Measurements from ENCODE around the gene SH3D19.

DNA sequence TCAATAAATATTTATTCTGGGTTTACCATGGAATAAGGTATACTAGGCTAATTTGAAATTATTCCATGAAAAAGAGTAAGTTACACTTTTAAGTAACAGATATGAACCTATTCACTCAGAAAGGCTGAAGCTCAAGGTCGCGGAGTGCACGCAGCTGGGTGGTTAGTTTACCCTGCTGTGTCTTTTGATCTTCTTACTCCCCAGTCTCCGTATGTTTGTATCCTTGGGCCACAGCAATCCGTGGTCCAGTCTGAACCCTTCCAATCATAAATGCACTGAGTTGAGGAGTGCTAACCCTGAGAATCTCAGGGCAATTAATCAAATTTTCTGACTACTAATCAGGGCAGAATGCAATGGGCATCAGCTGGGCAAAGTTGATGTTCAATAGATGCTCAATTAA lies 192.1 kb downstream of the SH3D19 start:
- TF ChIP-seq, protein P1, sequence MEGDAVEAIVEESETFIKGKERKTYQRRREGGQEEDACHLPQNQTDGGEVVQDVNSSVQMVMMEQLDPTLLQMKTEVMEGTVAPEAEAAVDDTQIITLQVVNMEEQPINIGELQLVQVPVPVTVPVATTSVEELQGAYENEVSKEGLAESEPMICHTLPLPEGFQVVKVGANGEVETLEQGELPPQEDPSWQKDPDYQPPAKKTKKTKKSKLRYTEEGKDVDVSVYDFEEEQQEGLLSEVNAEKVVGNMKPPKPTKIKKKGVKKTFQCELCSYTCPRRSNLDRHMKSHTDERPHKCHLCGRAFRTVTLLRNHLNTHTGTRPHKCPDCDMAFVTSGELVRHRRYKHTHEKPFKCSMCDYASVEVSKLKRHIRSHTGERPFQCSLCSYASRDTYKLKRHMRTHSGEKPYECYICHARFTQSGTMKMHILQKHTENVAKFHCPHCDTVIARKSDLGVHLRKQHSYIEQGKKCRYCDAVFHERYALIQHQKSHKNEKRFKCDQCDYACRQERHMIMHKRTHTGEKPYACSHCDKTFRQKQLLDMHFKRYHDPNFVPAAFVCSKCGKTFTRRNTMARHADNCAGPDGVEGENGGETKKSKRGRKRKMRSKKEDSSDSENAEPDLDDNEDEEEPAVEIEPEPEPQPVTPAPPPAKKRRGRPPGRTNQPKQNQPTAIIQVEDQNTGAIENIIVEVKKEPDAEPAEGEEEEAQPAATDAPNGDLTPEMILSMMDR (IDR thresholded peaks at IDR 0.05) = no peak
- no peak for TF ChIP-seq POLR2A (IDR thresholded peaks at IDR 0.05)
- TF ChIP-seq POLR2AphosphoS5 (IDR thresholded peaks at IDR 0.05) = no peak
- no peak for TF ChIP-seq EP300 (IDR thresholded peaks at IDR 0.05)
